Measurements from ENCODE around the gene VAV2. TPM values are rescaled to one million over a fixed set of nuclear protein-coding genes. Genes with fewer than 3 reads are reported as not detected.

The VAV2 gene
- total RNA-seq, 1 donor from 2014 or later: 12.7 TPM

DNA sequence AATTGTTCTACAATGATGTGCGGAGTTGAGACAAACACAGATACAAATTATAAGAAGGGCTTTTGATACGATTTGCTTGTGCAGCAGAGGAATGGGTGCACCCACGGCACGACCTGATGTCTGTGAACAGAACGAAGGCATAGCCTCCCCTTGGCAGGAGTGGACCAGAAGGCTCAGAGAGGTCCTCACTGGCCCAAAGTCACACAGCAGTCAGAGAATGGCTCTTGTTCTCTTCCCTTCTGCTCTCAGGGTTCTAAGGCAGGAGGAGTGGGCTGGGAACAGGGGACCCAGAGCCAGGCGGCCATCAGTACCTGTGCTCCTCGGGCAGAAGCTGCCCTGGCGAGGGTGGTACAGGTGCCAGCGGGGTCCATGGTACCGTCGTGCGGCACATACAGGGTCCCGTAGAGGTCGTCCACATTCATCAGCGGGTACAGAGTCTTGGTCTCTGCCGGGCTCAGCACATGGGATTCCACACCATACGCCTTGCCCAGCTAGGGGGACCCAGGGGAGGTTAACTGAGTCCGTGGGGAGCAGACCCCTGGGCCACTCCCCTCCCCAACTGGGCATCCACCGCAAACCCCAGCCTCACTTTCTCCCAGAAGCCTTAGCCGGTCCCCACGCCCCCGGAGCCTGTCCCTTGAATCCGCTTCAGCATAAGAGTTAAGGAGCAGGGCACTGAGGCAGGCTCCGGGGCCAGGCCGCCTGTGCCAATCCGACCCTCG, 261.0 kb downstream of the VAV2 start:
- H3K27ac ChIP-seq: no peak overlapping the region
- H3K27me3 ChIP-seq: no peaks in the 10 kb centered on the region
- peak in 1 of 2 donors; percentile 58 for DNase-seq (ENCODE audit: low spot score in 2 of 2)
- H3K9me3 ChIP-seq: no peaks in the 10 kb centered on the region
- TF ChIP-seq, protein P1, sequence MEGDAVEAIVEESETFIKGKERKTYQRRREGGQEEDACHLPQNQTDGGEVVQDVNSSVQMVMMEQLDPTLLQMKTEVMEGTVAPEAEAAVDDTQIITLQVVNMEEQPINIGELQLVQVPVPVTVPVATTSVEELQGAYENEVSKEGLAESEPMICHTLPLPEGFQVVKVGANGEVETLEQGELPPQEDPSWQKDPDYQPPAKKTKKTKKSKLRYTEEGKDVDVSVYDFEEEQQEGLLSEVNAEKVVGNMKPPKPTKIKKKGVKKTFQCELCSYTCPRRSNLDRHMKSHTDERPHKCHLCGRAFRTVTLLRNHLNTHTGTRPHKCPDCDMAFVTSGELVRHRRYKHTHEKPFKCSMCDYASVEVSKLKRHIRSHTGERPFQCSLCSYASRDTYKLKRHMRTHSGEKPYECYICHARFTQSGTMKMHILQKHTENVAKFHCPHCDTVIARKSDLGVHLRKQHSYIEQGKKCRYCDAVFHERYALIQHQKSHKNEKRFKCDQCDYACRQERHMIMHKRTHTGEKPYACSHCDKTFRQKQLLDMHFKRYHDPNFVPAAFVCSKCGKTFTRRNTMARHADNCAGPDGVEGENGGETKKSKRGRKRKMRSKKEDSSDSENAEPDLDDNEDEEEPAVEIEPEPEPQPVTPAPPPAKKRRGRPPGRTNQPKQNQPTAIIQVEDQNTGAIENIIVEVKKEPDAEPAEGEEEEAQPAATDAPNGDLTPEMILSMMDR (IDR thresholded peaks at IDR 0.05): no peak
- no peaks in the 10 kb centered on the region for H3K36me3 ChIP-seq
- no peaks in the 10 kb centered on the region for H3K4me1 ChIP-seq
- intact Hi-C loops (cut with DNase I): no loop called here
- no peak overlapping the region for H3K4me3 ChIP-seq

DNA sequence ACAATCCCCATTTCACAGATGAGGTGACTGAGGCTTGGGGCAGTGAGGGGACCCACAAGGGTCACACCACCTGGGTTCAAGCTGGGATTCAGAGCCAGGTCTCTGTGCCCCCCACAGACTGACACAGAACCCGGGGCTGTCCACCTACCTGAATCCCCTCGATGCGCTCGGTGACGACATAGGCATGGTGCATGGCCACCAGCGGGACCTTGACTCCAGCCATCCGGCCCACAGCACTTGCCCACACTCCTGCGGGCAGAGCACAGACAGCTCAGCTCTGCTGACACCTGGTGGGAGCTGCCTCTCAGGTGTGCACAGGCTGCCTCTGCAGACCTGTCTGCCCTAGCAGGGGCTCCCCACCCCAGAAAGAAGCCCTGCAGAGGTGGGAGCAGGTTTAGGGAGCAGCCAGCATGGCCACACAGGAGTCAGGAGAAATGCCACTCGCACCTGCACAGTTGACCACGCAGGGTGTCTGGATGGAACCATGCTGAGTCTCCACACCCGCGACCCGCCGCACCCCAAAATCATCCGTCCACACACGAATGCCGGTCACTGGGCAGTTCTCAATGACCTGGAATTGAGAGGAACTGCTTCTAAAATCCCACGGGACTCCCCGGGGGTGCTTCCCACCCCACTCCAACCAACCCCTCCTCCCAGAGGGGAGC, 262.4 kb downstream of the VAV2 start:
- TF ChIP-seq, protein P1 (IDR thresholded peaks at IDR 0.05): no peak
- H3K4me3 ChIP-seq: no peak overlapping the region
- no peaks in the 10 kb centered on the region for H3K9me3 ChIP-seq
- no peak overlapping the region for H3K27ac ChIP-seq
- DNase-seq (ENCODE audit: low spot score in 2 of 2): peak in 1 of 2 donors; percentile 47
- intact Hi-C loops (cut with DNase I): loop anchor here (5.0 kb wide), 1 partner anchor 322 kb away; no protein-coding TSS in a partner anchor
- H3K4me1 ChIP-seq: no peaks in the 10 kb centered on the region
- no peaks in the 10 kb centered on the region for H3K36me3 ChIP-seq
- no peaks in the 10 kb centered on the region for H3K27me3 ChIP-seq

DNA sequence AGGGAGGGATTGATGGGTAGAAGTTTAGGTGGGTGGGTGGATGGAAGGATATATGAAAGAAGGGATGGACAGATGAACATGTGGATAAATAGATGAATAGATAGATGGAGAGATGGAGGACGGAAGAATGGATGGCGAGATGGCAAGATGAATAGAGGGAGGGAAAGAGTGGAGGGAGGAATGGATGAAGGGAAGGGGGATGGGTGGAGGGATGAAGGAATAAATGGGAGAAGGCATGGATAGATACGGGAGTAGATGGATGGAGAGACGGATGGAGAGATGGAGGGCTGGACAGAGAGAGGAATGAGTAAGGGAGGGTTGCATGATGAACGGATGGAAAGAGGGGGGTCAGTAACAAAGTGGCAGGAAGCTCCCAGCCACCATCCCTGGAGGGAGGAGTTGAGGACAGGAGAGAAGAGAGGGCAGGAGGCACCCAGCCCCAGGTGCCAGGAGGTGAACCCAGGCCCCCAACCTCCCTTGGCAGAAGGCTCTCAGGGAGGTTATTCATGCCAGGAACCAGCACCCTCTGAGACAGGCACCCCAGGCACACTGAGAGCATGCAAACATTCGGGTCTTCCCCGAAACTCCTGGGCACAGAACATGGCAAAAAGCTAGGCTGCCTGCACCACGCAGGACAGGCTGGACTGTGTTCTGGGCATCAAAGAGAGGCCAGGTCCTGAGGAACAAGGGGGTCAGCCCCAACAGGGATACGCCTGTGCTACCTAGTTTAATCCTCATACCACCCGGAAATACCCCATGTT, 263.1 kb downstream of the VAV2 start:
- TF ChIP-seq, protein P1 (IDR thresholded peaks at IDR 0.05): no peak
- no peak overlapping the region for H3K4me3 ChIP-seq
- peak in 1 of 2 donors; percentile 27 for DNase-seq (ENCODE audit: low spot score in 2 of 2)
- no peaks in the 10 kb centered on the region for H3K9me3 ChIP-seq
- no peaks in the 10 kb centered on the region for H3K4me1 ChIP-seq
- H3K27ac ChIP-seq: no peak overlapping the region
- intact Hi-C loops (cut with DNase I): loop anchor here (5.0 kb wide), 1 partner anchor 322 kb away; no protein-coding TSS in a partner anchor
- no peaks in the 10 kb centered on the region for H3K27me3 ChIP-seq
- no peaks in the 10 kb centered on the region for H3K36me3 ChIP-seq

DNA sequence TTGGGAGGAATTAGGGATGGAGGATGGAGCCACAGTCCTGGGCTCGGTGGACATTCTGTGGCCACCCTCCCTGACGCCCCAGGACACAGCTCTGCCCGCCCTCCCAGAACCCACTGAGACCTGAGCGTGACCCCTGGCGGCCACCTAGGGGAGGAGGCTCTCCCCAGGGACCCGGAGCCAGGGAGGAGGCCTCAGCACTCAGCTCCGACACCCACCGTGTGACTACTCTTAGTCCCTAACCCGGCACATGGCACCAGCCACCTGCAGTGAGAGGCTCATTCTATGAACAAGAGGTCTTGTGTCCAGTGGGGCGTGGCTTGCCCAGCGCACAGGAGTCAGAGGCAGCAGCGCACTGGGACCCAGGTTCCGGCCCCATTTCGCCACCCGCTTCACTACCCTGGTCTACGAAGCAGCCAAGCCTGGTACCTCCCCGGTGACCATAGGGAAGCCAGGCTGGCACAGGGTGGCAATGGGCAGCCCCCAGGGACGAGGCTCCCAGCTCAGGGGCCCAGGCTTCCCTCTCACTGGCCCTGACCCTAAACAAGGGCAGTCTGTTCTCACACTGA, 264.2 kb downstream of the VAV2 start:
- TF ChIP-seq, protein P1 (IDR thresholded peaks at IDR 0.05): no peak
- peak in 1 of 2 donors; percentile 53 for DNase-seq (ENCODE audit: low spot score in 2 of 2)
- Histone ChIP-seq H3K36me3 (no peaks in the 10 kb centered on the region), H3K27ac (no peak overlapping the region), H3K27me3 (no peaks in the 10 kb centered on the region), H3K9me3 (no peaks in the 10 kb centered on the region), H3K4me1 (no peaks in the 10 kb centered on the region), H3K4me3 (no peak overlapping the region)
- intact Hi-C loops (cut with DNase I): loop anchor here (2.0 to 5.0 kb wide), 2 partner anchors 195 to 321 kb away; no protein-coding TSS in a partner anchor

DNA sequence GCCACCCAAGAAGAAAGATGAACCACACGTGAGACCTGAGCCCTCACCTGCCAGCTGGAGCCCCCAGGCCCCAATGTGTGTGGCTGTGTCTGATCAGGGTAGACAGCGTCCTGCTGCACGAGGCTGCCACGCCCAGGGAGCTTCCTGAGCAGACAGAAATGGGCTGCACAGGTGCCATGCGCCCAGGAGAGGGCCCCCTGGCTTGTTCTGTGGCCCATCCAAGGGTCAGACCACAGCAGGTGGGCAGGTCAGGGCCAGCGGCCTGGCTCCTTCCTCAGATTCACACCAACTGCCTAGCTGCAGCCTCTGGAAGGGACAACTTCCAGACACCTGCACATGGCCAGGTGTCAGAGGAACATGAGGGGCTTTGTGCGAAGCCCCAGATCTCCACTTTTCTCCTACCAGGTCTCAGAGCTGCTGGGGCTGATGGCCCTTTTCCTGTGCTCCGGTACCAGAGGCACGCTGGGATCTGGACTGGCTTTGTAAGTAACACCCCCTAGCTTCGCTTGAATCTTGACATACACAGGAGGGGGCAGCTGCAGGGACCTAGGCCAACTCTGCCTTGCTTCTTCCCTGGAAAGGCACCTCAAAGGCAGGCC, 264.7 kb downstream of the VAV2 start:
- DNase-seq (ENCODE audit: low spot score in 2 of 2): peak in 1 of 2 donors; percentile 51
- Histone ChIP-seq H3K36me3 (no peaks in the 10 kb centered on the region), H3K27ac (no peak overlapping the region), H3K27me3 (no peaks in the 10 kb centered on the region), H3K4me1 (no peaks in the 10 kb centered on the region), H3K4me3 (no peak overlapping the region), H3K9me3 (no peaks in the 10 kb centered on the region)
- TF ChIP-seq, protein P1 (IDR thresholded peaks at IDR 0.05): no peak
- intact Hi-C loops (cut with DNase I): loop anchor here (2.0 to 5.0 kb wide), 2 partner anchors 195 to 320 kb away; no protein-coding TSS in a partner anchor
